HCT116 (cell line): ENCODE measurements around the gene SDK2. TPM values are rescaled to one million over a fixed set of nuclear protein-coding genes. Genes with fewer than 3 reads are reported as not detected.

Experiments used
- ATAC-seq: fragments of 200-7000 bp; cut with Tn5 transposase; 2 replicates; pipeline ENCODE4 v1.9.1; 2020; ENCODE audit warnings: mild to moderate bottlenecking, moderate library complexity
- BruUV-seq: library from RNA; stranded (reverse); fragments of 400-500 nt; replicated peaks from 2 replicates; lab custom pipeline; 2021; lab: Mats Ljungman, UMichigan
- CTCF ChIA-PET: fragments of 300-600 bp; sonication (Branson Sonifier 250); formaldehyde crosslinking; loops from one replicate; lab custom pipeline; 2021; ENCODE audit warnings: antibody characterized with exemption; lab: Charles Lee
- POLR2A ChIA-PET: fragments of 300-600, 350-600 bp; sonication (Branson Sonifier 250); formaldehyde crosslinking; loops from one replicate; lab custom pipeline; 2021; ENCODE audit warnings: antibody characterized with exemption; lab: Charles Lee
- RAD21 ChIA-PET, 2 experiments: fragments of 300-600 bp; sonication (Branson Sonifier 250); formaldehyde crosslinking; loops; one replicate each; lab custom pipeline; 2023; ENCODE audit warnings: low total read pairs in 2 of 2; ENCODE audit not compliant: uncharacterized antibody in 2 of 2, unreplicated experiment in 2 of 2, low non-redundant PET in 1 of 2; lab: Charles Lee
- DNase-seq: peaks from one replicate; pipeline ENCODE4 v3.0.0-alpha.2; 2010; ENCODE audit warnings: low read depth, low spot score
- H2AFZ ChIP-seq: fragments of 200-600 bp; shearing (Covaris generic), sonication (generic); 2 replicates; pipeline ENCODE4 v1.6.1; 2017; ENCODE audit warnings: low read depth, mixed run types, mixed read lengths, antibody characterized with exemption, low read length; ENCODE audit not compliant: poor library complexity, severe bottlenecking
- H3K27ac ChIP-seq: 2 replicates; pipeline ENCODE4 v1.5.1; 2012; ENCODE audit warnings: low read depth, low read length
- H3K27me3 ChIP-seq: fragments of 200-600 bp; sonication (generic); 2 replicates; pipeline ENCODE4 v1.6.1; 2016; ENCODE audit warnings: mixed run types, low read length, mixed read lengths; ENCODE audit not compliant: insufficient read depth
- H3K36me3 ChIP-seq, 2 experiments: fragments of 200-500 bp in 1 of 2; fragments of 200-600 bp in 1 of 2; sonication (Bioruptor generic) in 1 of 2; sonication (generic) in 1 of 2; 2 replicates each; pipeline versions ENCODE4 v1.5.1 to v1.6.1; 2014 to 2016; ENCODE audit warnings: low read length in 2 of 2, inconsistent platforms in 1 of 2, mixed read lengths in 1 of 2, mixed run types in 1 of 2; ENCODE audit not compliant: insufficient read depth in 2 of 2, control insufficient read depth in 1 of 2
- H3K4me1 ChIP-seq, 2 experiments: fragments of 200-600 bp in 1 of 2; sonication (generic) in 1 of 2; 2 replicates each; pipeline versions ENCODE4 v1.5.1 to v1.6.1; 2012 to 2017; ENCODE audit warnings: low read length in 2 of 2, inconsistent platforms in 1 of 2, mild to moderate bottlenecking in 1 of 2, mixed read lengths in 1 of 2, mixed run types in 1 of 2, moderate library complexity in 1 of 2; ENCODE audit not compliant: insufficient read depth in 2 of 2, control insufficient read depth in 1 of 2
- H3K4me2 ChIP-seq: fragments of 200-600 bp; sonication (generic); 2 replicates; pipeline ENCODE4 v1.6.1; 2017; ENCODE audit warnings: mixed run types, low read length, mixed read lengths
- H3K4me3 ChIP-seq, 2 experiments: fragments of 200-600 bp in 1 of 2; sonication (generic) in 1 of 2; replicated peaks in 1 of 2; 2 replicates each; pipeline ENCODE4 v1.5.1; 2011 to 2016; ENCODE audit warnings: low read length in 2 of 2, control low read depth in 1 of 2, low read depth in 1 of 2, mild to moderate bottlenecking in 1 of 2, mixed read lengths in 1 of 2, mixed run types in 1 of 2
- H3K79me2 ChIP-seq: fragments of 200-600 bp; sonication (generic); 2 replicates; pipeline ENCODE4 v1.6.1; 2017; ENCODE audit warnings: mild to moderate bottlenecking, mixed run types, low read length, moderate library complexity, mixed read lengths; ENCODE audit not compliant: insufficient read depth
- H3K9ac ChIP-seq: fragments of 200-600 bp; sonication (generic); 2 replicates; pipeline ENCODE4 v1.6.1; 2016; ENCODE audit warnings: low read length, mixed read lengths
- H3K9me2 ChIP-seq: fragments of 200-600 bp; sonication (generic), shearing (Covaris generic); 2 replicates; pipeline ENCODE4 v1.6.1; 2017; ENCODE audit warnings: mixed run types, mild to moderate bottlenecking, moderate library complexity; ENCODE audit not compliant: insufficient read depth
- H3K9me3 ChIP-seq, 2 experiments: fragments of 200-500 bp in 1 of 2; fragments of 200-600 bp in 1 of 2; sonication (Bioruptor generic) in 1 of 2; sonication (generic) in 1 of 2; 2 replicates each; pipeline ENCODE4 v1.6.1; 2014 to 2017; ENCODE audit warnings: low read length in 2 of 2, mixed read lengths in 2 of 2, inconsistent platforms in 1 of 2, low read depth in 1 of 2, mild to moderate bottlenecking in 1 of 2, mixed run types in 1 of 2, moderate library complexity in 1 of 2; ENCODE audit not compliant: control insufficient read depth in 1 of 2, insufficient read depth in 1 of 2
- H4K20me1 ChIP-seq: fragments of 200-600 bp; sonication (generic), shearing (Covaris generic); 2 replicates; pipeline ENCODE4 v1.6.1; 2017; ENCODE audit warnings: mixed run types, mild to moderate bottlenecking, moderate library complexity; ENCODE audit not compliant: insufficient read depth
- CBX3 ChIP-seq: IDR thresholded peaks from 2 replicates; pipeline ENCODE4 v1.6.1; 2012; ENCODE audit warnings: low read depth
- ELF1 ChIP-seq: IDR thresholded peaks from 2 replicates; pipeline ENCODE4 v1.6.1; 2012; ENCODE audit warnings: low read depth, borderline replicate concordance
- EZH2phosphoT487 ChIP-seq: fragments of 200-600 bp; IDR thresholded peaks from 2 replicates; pipeline ENCODE4 v1.6.1; 2018; ENCODE audit warnings: antibody characterized with exemption, borderline replicate concordance
- POLR2A ChIP-seq: IDR thresholded peaks from 2 replicates; pipeline ENCODE4 v1.7.0; 2011; ENCODE audit warnings: borderline replicate concordance; ENCODE audit not compliant: insufficient read depth, insufficient read length; ENCODE audit errors: extremely low read depth
- REST ChIP-seq: IDR thresholded peaks from 2 replicates; pipeline ENCODE4 v1.6.1; 2012; ENCODE audit warnings: low read depth
- SP1 ChIP-seq: IDR thresholded peaks from 2 replicates; pipeline ENCODE4 v1.6.1; 2012; ENCODE audit warnings: low read depth
- TCF7L2 ChIP-seq: IDR thresholded peaks from 2 replicates; pipeline ENCODE4 v1.7.0; 2011; ENCODE audit warnings: borderline replicate concordance, inconsistent platforms; ENCODE audit not compliant: insufficient read depth, insufficient read length; ENCODE audit errors: extremely low read depth
- ZFX ChIP-seq: fragments of 450-650 bp; IDR thresholded peaks from 2 replicates; pipeline ENCODE4 v1.6.1; 2017
- ZNF274 ChIP-seq: fragments of 200-500 bp; sonication (Bioruptor generic); IDR thresholded peaks from 2 replicates; pipeline ENCODE4 v1.6.1; 2014; ENCODE audit warnings: mild to moderate bottlenecking, low read depth, low read length, inconsistent platforms
- intact Hi-C: fragments of 100-400 bp; cut with micrococcal nuclease; formaldehyde crosslinking; loops from 2 replicates; pipeline ENCODE4 v1.10.0; 2022
- total RNA-seq: library from RNA; stranded (reverse); gene quantifications from one replicate; pipeline ENCODE4 v1.2.1, GENCODE V29; 2021; ENCODE audit not compliant: unreplicated experiment
- TF ChIP-seq, protein P1 (sequence below): IDR thresholded peaks from 2 replicates; pipeline ENCODE4 v1.6.1; 2012
- TF ChIP-seq, protein P2 (sequence below): IDR thresholded peaks from 2 replicates; pipeline ENCODE4 v1.6.1; 2011; ENCODE audit warnings: mild to moderate bottlenecking, low read length, moderate library complexity; ENCODE audit not compliant: insufficient replicate concordance; ENCODE audit errors: extremely low read depth

SDK2 gene
- total RNA-seq, 1 experiment from 2014 or later: 0.10 TPM

DNA sequence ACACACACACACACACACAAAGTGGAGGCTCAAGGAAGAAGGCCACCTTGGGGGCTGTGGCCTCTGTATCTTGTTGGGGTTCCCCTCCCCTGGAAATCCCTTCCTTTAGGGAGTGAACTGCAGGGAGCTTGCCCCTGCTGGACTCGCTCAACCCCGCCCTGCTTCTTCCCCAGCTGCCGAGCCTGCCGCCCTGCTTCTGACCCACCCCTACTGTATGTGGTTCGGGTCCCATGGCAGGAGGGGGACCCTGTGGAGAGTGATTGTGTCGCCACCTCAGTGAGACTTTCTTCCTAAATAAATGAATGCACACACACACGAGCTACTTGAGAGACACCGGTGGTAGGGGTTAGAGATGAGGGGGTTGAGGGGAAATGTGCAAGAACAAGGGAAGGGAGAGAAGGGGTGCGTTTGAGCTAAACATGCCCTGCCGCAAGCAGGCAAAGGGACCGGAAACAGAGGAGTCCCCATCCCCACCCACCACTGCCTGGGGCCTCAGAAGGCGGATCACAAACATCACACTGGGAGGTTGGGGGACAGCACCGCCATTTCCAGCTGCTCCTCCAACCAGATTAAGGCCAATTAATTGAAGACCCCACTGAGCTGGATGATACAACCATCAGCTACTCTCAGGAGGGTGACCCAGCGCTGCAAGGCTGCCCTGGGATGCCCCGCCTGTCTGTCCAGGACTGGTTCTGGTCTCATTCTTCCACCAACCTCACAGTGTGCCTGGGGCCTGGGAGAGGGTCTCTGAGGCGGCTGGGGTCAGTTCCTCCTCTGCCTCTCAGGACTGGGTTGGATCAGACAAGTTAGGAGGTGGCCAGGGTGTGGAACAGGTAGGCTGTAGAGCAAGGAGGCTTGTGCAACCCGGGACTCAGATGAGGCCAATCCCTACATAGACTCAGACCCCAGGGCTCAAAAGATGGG lies 98.9 kb downstream of the SDK2 start:
- no peaks in the 10 kb centered on the region for H3K79me2 ChIP-seq
- no TSS peak for BruUV-seq
- TF ChIP-seq, protein P1, sequence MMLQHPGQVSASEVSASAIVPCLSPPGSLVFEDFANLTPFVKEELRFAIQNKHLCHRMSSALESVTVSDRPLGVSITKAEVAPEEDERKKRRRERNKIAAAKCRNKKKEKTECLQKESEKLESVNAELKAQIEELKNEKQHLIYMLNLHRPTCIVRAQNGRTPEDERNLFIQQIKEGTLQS: no peak
- no peak for TF ChIP-seq CBX3
- TF ChIP-seq EZH2phosphoT487: no peak
- TF ChIP-seq TCF7L2: no peak
- TF ChIP-seq ZFX: no peak
- TF ChIP-seq, all 23 proteins: peak for 0
- H3K9me2 ChIP-seq: no peaks in the 10 kb centered on the region
- no peak overlapping the region for H3K27ac ChIP-seq
- DNase-seq (no peak), ATAC-seq (no peak)
- H3K27me3 ChIP-seq: no peaks in the 10 kb centered on the region; the same call in 1 of the 2 replicates
- H3K9ac ChIP-seq: no peak overlapping the region
- no peaks in the 10 kb centered on the region for H3K36me3 ChIP-seq
- POLR2A ChIA-PET: no interaction called here
- RAD21 ChIA-PET: no interaction called here
- H3K4me1 ChIP-seq: peaks cover 7% of the 10 kb centered on the region in 2 experiments; a peak in 3 of 4 replicates
- H4K20me1 ChIP-seq: no peaks in the 10 kb centered on the region
- H2AFZ ChIP-seq: no peak overlapping the region
- H3K4me3 ChIP-seq: no peak overlapping the region
- no peaks in the 10 kb centered on the region for H3K9me3 ChIP-seq
- intact Hi-C loops: no loop called here
- no peak overlapping the region for H3K4me2 ChIP-seq
- CTCF ChIA-PET: no interaction called here

- no TSS peak for BruUV-seq
- Histone ChIP-seq H3K36me3 (no peaks in the 10 kb centered on the region), H2AFZ (no peak overlapping the region), H3K9ac (no peak overlapping the region), H3K9me2 (no peaks in the 10 kb centered on the region), H3K4me1 (peaks cover 7% of the 10 kb centered on the region in 2 experiments; a peak in 3 of 4 replicates), H3K79me2 (no peaks in the 10 kb centered on the region), H3K4me2 (no peak overlapping the region), H3K27me3 (no peaks in the 10 kb centered on the region; the same call in 1 of the 2 replicates), H4K20me1 (no peaks in the 10 kb centered on the region), H3K9me3 (no peaks in the 10 kb centered on the region), H3K27ac (no peak overlapping the region), H3K4me3 (no peak overlapping the region)
- no peak for ATAC-seq
- RAD21 ChIA-PET: no interaction called here
- no peak for DNase-seq
- CTCF ChIA-PET: no interaction called here
- intact Hi-C loops: no loop called here
- POLR2A ChIA-PET: no interaction called here
- TF ChIP-seq CBX3 (no peak), REST (no peak), SP1 (no peak), ZNF274 (no peak), POLR2A (no peak), ZFX (no peak), ELF1 (no peak), EZH2phosphoT487 (no peak)
- TF ChIP-seq, protein P1: no peak
- TF ChIP-seq, protein P2, sequence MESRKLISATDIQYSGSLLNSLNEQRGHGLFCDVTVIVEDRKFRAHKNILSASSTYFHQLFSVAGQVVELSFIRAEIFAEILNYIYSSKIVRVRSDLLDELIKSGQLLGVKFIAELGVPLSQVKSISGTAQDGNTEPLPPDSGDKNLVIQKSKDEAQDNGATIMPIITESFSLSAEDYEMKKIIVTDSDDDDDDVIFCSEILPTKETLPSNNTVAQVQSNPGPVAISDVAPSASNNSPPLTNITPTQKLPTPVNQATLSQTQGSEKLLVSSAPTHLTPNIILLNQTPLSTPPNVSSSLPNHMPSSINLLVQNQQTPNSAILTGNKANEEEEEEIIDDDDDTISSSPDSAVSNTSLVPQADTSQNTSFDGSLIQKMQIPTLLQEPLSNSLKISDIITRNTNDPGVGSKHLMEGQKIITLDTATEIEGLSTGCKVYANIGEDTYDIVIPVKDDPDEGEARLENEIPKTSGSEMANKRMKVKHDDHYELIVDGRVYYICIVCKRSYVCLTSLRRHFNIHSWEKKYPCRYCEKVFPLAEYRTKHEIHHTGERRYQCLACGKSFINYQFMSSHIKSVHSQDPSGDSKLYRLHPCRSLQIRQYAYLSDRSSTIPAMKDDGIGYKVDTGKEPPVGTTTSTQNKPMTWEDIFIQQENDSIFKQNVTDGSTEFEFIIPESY: no peak
These were observed 99.9 kb downstream of the SDK2 start for GRCh38 chr17:73544333-73544732.
